Measurements from ENCODE around the gene PHLPP1. TPM values are rescaled to one million over a fixed set of nuclear protein-coding genes. Genes with fewer than 3 reads are reported as not detected.
A peak's percentile ranks its signal among the peaks of the same experiment; 100 is the strongest.

Gene PHLPP1
- total RNA-seq, 2 donors from 2014 or later, result 12.1 to 13.7 TPM

DNA sequence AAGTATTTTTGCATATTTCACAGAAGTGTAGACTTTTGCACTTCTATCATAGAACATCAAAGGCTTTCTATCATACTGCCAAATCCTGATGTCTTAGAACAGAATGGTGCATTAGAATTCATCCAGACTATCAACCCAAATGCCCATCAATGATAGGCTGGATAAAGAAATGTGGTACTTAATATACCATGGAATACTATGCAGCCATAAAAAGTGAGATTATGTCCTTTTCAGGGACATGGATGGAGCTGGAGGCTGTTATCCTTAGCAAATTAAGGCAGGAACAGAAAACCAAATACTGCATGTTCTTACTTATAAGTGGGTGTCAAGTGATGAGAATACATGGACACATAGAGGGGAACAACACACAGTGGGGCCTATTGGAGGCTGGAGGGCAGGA is 150.2 kb downstream of the PHLPP1 start:
- Mint-ChIP-seq H3K4me1 (peaks cover 4% of the 10 kb centered on the region), H3K27me3 (no peaks in the 10 kb centered on the region), H3K9me3 (no peaks in the 10 kb centered on the region), H3K4me3 (no peak overlapping the region), H3K36me3 (ENCODE audit: low read depth) (no peaks in the 10 kb centered on the region), H3K27ac (no peak overlapping the region)
- ATAC-seq (replicated peaks), result no peak

GRCh38 chr18:62867534-62867933 is 152.2 kb downstream of the PHLPP1 start:
- no peak for ATAC-seq (replicated peaks)
- Mint-ChIP-seq H3K4me1 (peaks cover 4% of the 10 kb centered on the region), H3K27me3 (no peaks in the 10 kb centered on the region), H3K9me3 (no peaks in the 10 kb centered on the region), H3K27ac (no peak overlapping the region), H3K36me3 (ENCODE audit: low read depth) (no peaks in the 10 kb centered on the region), H3K4me3 (no peak overlapping the region)

- Mint-ChIP-seq H3K4me3 (no peak overlapping the region), H3K27ac (no peak overlapping the region), H3K4me1 (peaks cover 4% of the 10 kb centered on the region), H3K9me3 (no peaks in the 10 kb centered on the region), H3K27me3 (no peaks in the 10 kb centered on the region), H3K36me3 (ENCODE audit: low read depth) (no peaks in the 10 kb centered on the region)
- ATAC-seq (replicated peaks), result no peak
Measured at GRCh38 chr18:62868645-62869044, 153.3 kb downstream of the PHLPP1 start.

- no peak for ATAC-seq (replicated peaks)
- H3K36me3 Mint-ChIP-seq (ENCODE audit: low read depth), result no peaks in the 10 kb centered on the region
- peaks cover 4% of the 10 kb centered on the region for H3K4me1 Mint-ChIP-seq
- H3K27me3 Mint-ChIP-seq, result no peaks in the 10 kb centered on the region
- no peak overlapping the region for H3K4me3 Mint-ChIP-seq
- H3K27ac Mint-ChIP-seq, result no peak overlapping the region
- no peaks in the 10 kb centered on the region for H3K9me3 Mint-ChIP-seq
Measured at GRCh38 chr18:62870643-62871042, 155.3 kb downstream of the PHLPP1 start.

GRCh38 chr18:62875323-62875722 is 160.0 kb downstream of the PHLPP1 start:
- Mint-ChIP-seq H3K9me3 (no peaks in the 10 kb centered on the region), H3K4me1 (peaks cover 8% of the 10 kb centered on the region), H3K36me3 (ENCODE audit: low read depth) (no peaks in the 10 kb centered on the region), H3K4me3 (no peak overlapping the region), H3K27me3 (no peaks in the 10 kb centered on the region), H3K27ac (no peak overlapping the region)
- no peak for ATAC-seq (replicated peaks)

DNA sequence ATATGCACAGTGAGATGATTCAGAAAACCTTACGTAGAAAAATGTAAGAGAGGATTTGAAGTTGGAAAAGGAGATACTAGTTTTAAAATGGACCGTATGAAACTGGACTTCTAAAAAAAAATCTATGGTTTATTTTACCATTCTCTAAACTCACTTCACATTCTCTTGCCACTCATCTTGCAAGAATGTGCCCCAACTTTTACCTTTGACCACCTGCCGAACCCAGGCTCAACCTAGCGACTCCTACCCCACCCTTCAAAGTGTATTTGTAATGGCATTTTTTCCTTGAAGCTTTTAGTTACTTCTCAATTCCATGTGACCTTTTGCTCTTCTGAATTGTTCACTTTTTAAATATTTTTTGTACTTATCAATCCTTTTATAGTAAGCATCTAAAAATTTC is 160.8 kb downstream of the PHLPP1 start:
- H3K9me3 Mint-ChIP-seq, result no peaks in the 10 kb centered on the region
- no peak overlapping the region for H3K4me3 Mint-ChIP-seq
- H3K27ac Mint-ChIP-seq, result no peak overlapping the region
- no peaks in the 10 kb centered on the region for H3K27me3 Mint-ChIP-seq
- no peak for ATAC-seq (replicated peaks)
- H3K4me1 Mint-ChIP-seq, result peaks cover 8% of the 10 kb centered on the region
- no peaks in the 10 kb centered on the region for H3K36me3 Mint-ChIP-seq (ENCODE audit: low read depth)

DNA sequence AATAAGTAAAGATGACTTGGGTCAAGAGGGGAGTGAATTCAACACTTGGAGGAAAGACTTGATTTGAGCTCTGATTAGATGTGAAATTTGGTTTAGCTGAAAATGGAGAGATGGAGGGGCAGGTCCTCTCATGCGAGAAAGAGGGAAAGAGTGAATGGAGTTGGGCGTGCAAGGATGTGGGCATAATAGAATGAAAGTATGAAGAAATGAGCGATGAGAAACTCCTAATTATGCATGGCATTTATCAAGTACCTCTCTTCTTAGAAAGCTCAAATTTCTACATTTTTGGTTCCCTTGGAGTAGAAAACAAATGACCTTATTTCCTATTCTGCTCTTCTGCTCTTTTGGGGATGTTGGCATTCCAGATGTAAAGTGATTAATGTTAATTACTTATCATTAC is 161.5 kb downstream of the PHLPP1 start:
- Mint-ChIP-seq H3K27me3 (no peaks in the 10 kb centered on the region), H3K4me3 (no peak overlapping the region)

DNA sequence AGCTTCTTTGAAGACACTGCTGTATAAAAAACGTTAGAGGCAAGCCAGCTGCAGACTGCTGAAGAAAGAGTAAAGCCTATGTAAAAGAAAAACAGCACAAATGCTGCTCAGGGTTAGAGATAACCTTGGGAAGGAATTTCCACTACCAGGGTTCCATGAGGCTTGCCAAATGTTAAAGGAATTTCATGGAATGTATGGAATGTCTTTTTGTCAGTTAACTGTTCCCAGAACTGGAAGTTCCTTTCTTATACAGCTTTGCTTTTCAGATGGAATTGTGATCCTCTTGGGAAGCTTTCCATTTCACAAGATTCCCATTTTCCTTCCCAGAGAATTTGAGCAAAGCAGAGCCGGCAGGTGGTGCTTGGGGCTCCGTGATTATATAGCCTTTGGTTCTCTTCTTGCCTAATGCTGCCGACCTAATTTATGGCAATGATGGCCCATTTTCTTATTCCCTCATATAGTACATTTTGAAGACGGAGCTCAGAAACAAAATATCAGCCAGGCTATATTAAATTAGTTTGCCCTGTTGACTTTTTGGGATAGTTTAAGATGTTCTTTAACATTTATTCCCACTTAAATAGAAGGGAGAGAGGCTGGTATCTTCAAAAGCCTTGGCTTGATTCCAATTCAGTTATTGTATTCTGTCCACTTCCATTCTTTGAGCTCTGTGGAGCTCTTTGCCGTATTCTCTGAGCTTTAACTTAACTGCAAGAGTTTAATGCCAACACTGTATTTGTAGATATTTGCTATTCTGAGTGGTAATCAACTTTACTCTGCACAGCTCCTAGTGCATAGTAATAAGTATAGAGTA is 162.3 kb downstream of the PHLPP1 start:
- Mint-ChIP-seq H3K27ac (no peak overlapping the region), H3K36me3 (ENCODE audit: low read depth) (no peaks in the 10 kb centered on the region), H3K4me1 (peaks cover 15% of the 10 kb centered on the region), H3K9me3 (no peaks in the 10 kb centered on the region), H3K4me3 (no peak overlapping the region), H3K27me3 (no peaks in the 10 kb centered on the region)
- no peak for ATAC-seq (replicated peaks)

More for the DNA sequence above, 161.5 kb downstream of the PHLPP1 start:
- H3K9me3 Mint-ChIP-seq, result no peaks in the 10 kb centered on the region
- H3K36me3 Mint-ChIP-seq (ENCODE audit: low read depth), result no peaks in the 10 kb centered on the region
- ATAC-seq (replicated peaks), result no peak
- no peak overlapping the region for H3K27ac Mint-ChIP-seq
- peaks cover 13% of the 10 kb centered on the region for H3K4me1 Mint-ChIP-seq

DNA sequence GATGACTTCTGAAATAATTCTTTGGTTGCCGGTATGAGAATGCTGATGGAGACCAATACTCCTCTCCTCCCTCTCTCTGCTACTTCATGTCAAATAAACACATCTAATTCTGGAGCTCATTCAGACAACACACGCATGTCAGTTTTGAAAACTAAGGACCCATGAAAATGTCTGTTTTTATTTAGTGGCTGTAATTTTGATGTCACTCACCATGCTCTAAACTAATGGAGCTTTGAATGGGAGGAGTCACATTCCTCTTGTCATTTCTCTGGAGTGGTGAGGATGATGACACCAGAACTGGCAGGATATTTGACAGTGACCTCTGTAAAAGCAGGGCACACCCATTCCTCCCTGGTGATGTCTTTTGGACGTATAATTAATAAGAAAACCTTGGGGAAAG is 163.0 kb downstream of the PHLPP1 start:
- Mint-ChIP-seq H3K4me3 (no peak overlapping the region), H3K36me3 (ENCODE audit: low read depth) (no peaks in the 10 kb centered on the region), H3K27me3 (no peaks in the 10 kb centered on the region), H3K9me3 (no peaks in the 10 kb centered on the region), H3K4me1 (peaks cover 15% of the 10 kb centered on the region), H3K27ac (no peak overlapping the region)
- no peak for ATAC-seq (replicated peaks)

- Mint-ChIP-seq H3K4me1 (peaks cover 15% of the 10 kb centered on the region), H3K4me3 (no peak overlapping the region), H3K9me3 (no peaks in the 10 kb centered on the region), H3K36me3 (ENCODE audit: low read depth) (no peaks in the 10 kb centered on the region), H3K27me3 (no peaks in the 10 kb centered on the region), H3K27ac (no peak overlapping the region)
- no peak for ATAC-seq (replicated peaks)
Measured at GRCh38 chr18:62880034-62880433, 164.7 kb downstream of the PHLPP1 start.

DNA sequence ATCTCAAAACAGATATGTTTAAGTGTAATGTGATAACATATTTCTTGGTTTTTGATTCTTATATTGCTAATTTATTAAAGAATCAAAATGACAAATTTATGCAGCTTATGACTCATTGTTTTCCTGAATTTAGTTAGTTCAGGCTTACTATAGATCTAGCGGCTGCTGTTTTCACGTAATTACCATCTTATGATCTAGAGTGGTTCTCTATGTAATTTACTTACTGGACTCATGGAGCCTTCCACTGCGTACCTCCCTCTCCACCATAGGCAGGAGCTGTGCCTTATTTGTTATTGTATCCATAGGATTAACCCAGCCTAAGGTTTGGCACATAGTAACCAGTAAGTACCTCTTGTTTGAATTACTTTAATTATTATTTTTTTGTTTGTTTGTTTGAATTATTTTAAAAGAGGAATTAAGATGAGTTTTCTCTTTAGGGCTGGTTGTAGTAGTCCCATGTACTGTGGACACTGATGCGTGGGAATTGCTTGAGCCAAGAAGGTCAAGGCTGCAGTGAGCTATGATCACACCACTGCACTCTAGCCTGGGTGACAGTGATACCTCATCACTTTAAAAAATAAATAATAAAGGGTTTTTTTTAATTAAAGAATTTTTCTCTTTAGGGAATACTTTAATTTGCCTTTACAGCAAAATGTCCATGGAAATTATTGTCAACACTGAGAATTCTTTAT is 165.5 kb downstream of the PHLPP1 start:
- H3K4me3 Mint-ChIP-seq, result no peak overlapping the region
- H3K27ac Mint-ChIP-seq, result no peak overlapping the region
- peaks cover 15% of the 10 kb centered on the region for H3K4me1 Mint-ChIP-seq
- peak; percentile 57 for ATAC-seq (replicated peaks)
- H3K36me3 Mint-ChIP-seq (ENCODE audit: low read depth), result no peaks in the 10 kb centered on the region
- H3K9me3 Mint-ChIP-seq, result no peaks in the 10 kb centered on the region
- H3K27me3 Mint-ChIP-seq, result no peaks in the 10 kb centered on the region

- Mint-ChIP-seq H3K4me3 (peak overlapping the region; percentile 34), H3K27ac (peak overlapping the region; percentile 23), H3K4me1 (peaks cover 15% of the 10 kb centered on the region), H3K36me3 (ENCODE audit: low read depth) (no peaks in the 10 kb centered on the region), H3K9me3 (no peaks in the 10 kb centered on the region), H3K27me3 (no peaks in the 10 kb centered on the region)
- ATAC-seq (replicated peaks), result peak; percentile 86
Measured at GRCh38 chr18:62881509-62882016, 166.2 kb downstream of the PHLPP1 start.

DNA sequence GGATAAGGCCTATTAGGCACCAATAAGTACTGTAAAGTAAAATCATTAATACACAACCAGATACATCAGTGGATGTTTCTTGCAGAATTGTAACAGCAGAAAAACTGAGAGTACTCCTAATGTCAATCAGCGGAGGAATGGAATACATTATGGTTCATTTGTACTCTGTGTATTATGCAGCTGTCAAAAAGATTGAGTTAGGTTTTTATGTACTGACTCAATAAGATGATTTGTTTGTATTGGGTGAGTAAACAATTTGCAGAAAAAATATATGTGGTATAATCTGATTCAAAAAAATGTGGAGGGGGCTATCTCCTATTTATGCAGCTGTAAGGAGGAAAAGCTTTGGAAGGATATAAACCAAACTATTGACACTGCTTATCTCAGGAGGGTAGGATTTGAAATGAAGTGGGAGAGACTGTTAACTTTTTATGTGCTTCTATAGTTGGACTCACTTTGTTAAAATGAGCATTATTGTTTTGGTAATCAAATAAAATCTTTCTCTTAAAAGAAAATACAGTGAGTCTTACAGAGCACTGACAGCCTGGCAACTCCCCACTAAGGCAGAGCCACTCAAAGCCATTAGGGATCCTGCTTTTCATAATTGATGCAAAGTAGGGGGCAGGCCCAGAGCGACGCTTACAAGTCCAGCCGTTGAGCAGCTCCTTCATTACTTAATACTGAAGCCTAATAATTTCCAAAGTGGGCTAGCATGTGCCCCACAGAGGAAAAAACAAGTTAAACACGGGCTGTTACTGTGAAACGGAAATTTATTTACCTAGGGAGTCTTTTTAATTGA is 168.8 kb downstream of the PHLPP1 start:
- Mint-ChIP-seq H3K27ac (no peak overlapping the region), H3K27me3 (no peaks in the 10 kb centered on the region), H3K4me1 (peaks cover 12% of the 10 kb centered on the region), H3K36me3 (ENCODE audit: low read depth) (no peaks in the 10 kb centered on the region), H3K9me3 (no peaks in the 10 kb centered on the region), H3K4me3 (no peak overlapping the region)
- ATAC-seq (replicated peaks), result no peak

GRCh38 chr18:62885804-62886203 is 170.5 kb downstream of the PHLPP1 start:
- Mint-ChIP-seq H3K27ac (no peak overlapping the region), H3K27me3 (no peaks in the 10 kb centered on the region), H3K4me3 (no peak overlapping the region), H3K9me3 (no peaks in the 10 kb centered on the region), H3K4me1 (peaks cover 7% of the 10 kb centered on the region), H3K36me3 (ENCODE audit: low read depth) (no peaks in the 10 kb centered on the region)
- no peak for ATAC-seq (replicated peaks)

Data from activated T-helper 17 cell treated with anti-CD3 and anti-CD28 coated beads, Interleukin-2, amount 50 U/mL, for 72 hours (primary cell).